Tibial artery (tissue), 4 donors: ENCODE results near the gene PASK.

Experiments
- DNase-seq, 2 donors: peaks; one replicate each; pipeline ENCODE4 v3.0.0-alpha.2; 2019
- H3K27ac ChIP-seq, 2 donors: fragments of 200-600 bp; sonication (generic) in 1 of 2; 1 replicate in 1 of 2; 2 replicates in 1 of 2; pipeline ENCODE4 v1.5.1; 2018 to 2019; ENCODE audit warnings: mild to moderate bottlenecking in 1 of 2
- H3K27me3 ChIP-seq, 2 donors: fragments of 200-600 bp; sonication (generic) in 1 of 2; one replicate each; pipeline versions ENCODE4 v1.5.1 to v1.6.0; 2016 to 2019
- H3K36me3 ChIP-seq, 3 donors: fragments of 200-600 bp; sonication (generic) in 2 of 3; one replicate each; pipeline ENCODE4 v1.5.1; 2016 to 2019; ENCODE audit warnings: mild to moderate bottlenecking in 2 of 3
- H3K4me1 ChIP-seq, 4 donors: fragments of 200-600 bp; sonication (generic) in 2 of 4; 1 replicate in 3 of 4; 2 replicates in 1 of 4; pipeline ENCODE4 v1.5.1; 2016 to 2019
- H3K4me3 ChIP-seq, 2 donors: fragments of 200-600 bp; sonication (generic) in 1 of 2; 1 replicate in 1 of 2; 2 replicates in 1 of 2; pipeline ENCODE4 v1.5.1; 2018 to 2019; ENCODE audit warnings: mild to moderate bottlenecking in 2 of 2
- H3K9me3 ChIP-seq, 3 donors: fragments of 200-600 bp; sonication (generic) in 1 of 3; one replicate each; pipeline ENCODE4 v1.5.1; 2016 to 2019
- CTCF ChIP-seq, 2 experiments: fragments of 200-600 bp in 1 of 2; fragments of 450-650 bp in 1 of 2; IDR thresholded peaks; one replicate each; pipeline ENCODE4 v1.5.1; 2017 to 2019; ENCODE audit warnings: antibody characterized with exemption in 2 of 2, mild to moderate bottlenecking in 1 of 2, moderate library complexity in 1 of 2
- intact Hi-C: fragments of 100-400 bp; cut with DNase I; formaldehyde crosslinking; loops from one replicate; pipeline ENCODE4 v1.15.0; 2023; ENCODE audit warnings: low total_unique reads

The PASK gene

GRCh38 chr2:241189093-241189855 lies 40.0 kb upstream of the PASK start:
- DNase-seq: no peak
- Histone ChIP-seq H3K27me3 (peaks cover 0 to 9% of the 10 kb centered on the region in 2 donors), H3K27ac (no peak overlapping the region), H3K36me3 (peaks cover 0 to 2% (median 0%) of the 10 kb centered on the region in 3 donors), H3K4me1 (no peaks in the 10 kb centered on the region), H3K4me3 (no peak overlapping the region), H3K9me3 (no peaks in the 10 kb centered on the region)
- TF ChIP-seq CTCF (IDR thresholded peaks at IDR 0.05): no peak
- intact Hi-C loops: no loop called here

- H3K27me3 ChIP-seq: peaks cover 0 to 9% of the 10 kb centered on the region in 2 donors
- intact Hi-C loops: no loop called here
- no peaks in the 10 kb centered on the region for H3K9me3 ChIP-seq
- H3K36me3 ChIP-seq: peaks cover 0 to 10% (median under 1%) of the 10 kb centered on the region in 3 donors
- no peak for DNase-seq
- H3K4me3 ChIP-seq: no peak within 1 kb of the TSS
- no peak within 1 kb of the TSS for H3K27ac ChIP-seq
- no peaks in the 10 kb centered on the region for H3K4me1 ChIP-seq
- TF ChIP-seq CTCF (IDR thresholded peaks at IDR 0.05): no peak
Observed at GRCh38 chr2:241188361-241189092, 39.3 kb upstream of the PASK start, which contains the start of gene ANO7. Gene ANO7 (plus strand): TSS chr2:241188677. CDS start chr2:241190064, 1,387 bp downstream.

- Histone ChIP-seq H3K4me3 (no peak overlapping the region), H3K4me1 (no peaks in the 10 kb centered on the region), H3K9me3 (no peaks in the 10 kb centered on the region), H3K27ac (no peak overlapping the region), H3K36me3 (peaks cover 5 to 16% (median 7%) of the 10 kb centered on the region in 3 donors), H3K27me3 (peaks cover 0 to 9% of the 10 kb centered on the region in 2 donors)
- DNase-seq: no peak
- intact Hi-C loops: no loop called here
- no peak for TF ChIP-seq CTCF (IDR thresholded peaks at IDR 0.05)
Observed at GRCh38 chr2:241187918-241188234, 38.6 kb upstream of the PASK start.

GRCh38 chr2:241187101-241187917 lies 38.0 kb upstream of the PASK start:
- TF ChIP-seq CTCF (IDR thresholded peaks at IDR 0.05): no peak
- intact Hi-C loops: no loop called here
- DNase-seq: no peak
- Histone ChIP-seq H3K4me3 (no peak overlapping the region), H3K27ac (no peak overlapping the region), H3K9me3 (no peaks in the 10 kb centered on the region), H3K36me3 (peaks cover 11 to 22% (median 12%) of the 10 kb centered on the region in 3 donors), H3K27me3 (peaks cover 0 to 9% of the 10 kb centered on the region in 2 donors), H3K4me1 (no peaks in the 10 kb centered on the region)

GRCh38 chr2:241185961-241186360 lies 36.7 kb upstream of the PASK start:
- TF ChIP-seq CTCF (IDR thresholded peaks at IDR 0.05): no peak
- Histone ChIP-seq H3K27me3 (peaks cover 0 to 9% of the 10 kb centered on the region in 2 donors), H3K27ac (no peak overlapping the region), H3K36me3 (peaks cover 12 to 35% (median 14%) of the 10 kb centered on the region in 3 donors), H3K4me3 (no peak overlapping the region), H3K9me3 (no peaks in the 10 kb centered on the region), H3K4me1 (no peaks in the 10 kb centered on the region)
- intact Hi-C loops: no loop called here
- no peak for DNase-seq
